ENCODE data around the gene MEIS3.

MEIS3 gene

DNA sequence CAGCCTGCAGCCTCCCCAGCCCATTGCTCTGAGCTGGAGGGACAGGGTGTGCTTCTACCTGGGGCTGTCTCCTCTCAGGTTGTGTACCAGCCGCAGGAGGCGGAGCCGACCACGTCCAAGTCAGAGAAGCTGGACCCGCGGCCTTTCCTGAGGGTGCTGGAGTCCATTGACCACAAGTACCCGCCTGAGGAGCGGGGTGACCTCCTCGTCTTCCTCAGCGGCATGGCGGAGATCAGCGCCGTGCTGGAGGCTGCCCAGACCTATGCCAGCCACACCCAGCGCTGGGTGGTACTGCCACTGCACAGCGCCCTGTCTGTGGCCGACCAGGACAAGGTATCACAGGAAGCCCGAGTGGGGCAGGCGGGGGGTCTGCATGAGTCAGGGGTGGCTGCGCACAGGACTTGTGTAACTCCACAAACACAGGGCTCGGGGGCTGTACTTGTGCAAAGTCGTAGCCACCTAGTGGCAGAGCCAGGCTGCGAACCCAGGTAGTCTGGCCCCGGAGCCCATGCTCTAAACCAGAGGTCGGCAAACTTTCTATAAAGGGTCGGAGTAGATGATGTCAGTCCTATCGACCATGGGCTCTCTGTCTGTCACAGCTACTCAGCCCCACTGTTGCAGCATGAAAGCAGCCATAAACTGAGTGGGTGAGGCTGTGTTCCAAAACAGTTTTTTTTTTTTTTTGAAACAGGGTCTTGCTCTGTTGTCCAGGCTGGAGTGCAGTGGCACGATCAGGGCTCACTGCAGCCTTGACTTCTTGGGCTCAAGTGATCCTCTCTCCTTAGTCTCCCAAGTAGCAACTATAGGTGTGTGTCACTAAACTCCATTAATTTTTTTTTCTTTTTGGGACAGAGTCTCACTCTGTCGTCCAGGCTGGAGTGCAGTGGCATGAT lies 61.3 kb downstream of the MEIS3 start:
- no peak for DNase-seq (ENCODE audit: low spot score)

DNA sequence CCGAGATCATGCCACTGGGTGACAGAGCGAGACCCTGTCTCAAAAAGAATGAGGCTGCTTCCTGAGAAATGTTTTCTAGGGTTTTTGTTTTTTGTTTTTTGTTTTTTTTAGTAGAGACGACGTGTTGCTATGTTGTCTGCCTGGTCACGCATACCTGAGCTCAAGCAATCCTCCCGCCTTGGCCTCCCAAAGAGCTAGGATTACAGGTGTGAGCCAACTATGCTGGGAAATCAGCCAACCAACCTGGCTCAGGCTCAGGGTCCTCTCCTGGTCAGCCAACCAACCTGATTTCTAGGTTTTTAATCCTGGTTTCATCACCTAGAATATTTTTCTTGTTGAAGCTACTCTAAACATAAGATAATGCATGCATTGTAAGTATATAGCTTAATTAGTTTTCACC lies 62.4 kb downstream of the MEIS3 start:
- DNase-seq (ENCODE audit: low spot score) = no peak

DNA sequence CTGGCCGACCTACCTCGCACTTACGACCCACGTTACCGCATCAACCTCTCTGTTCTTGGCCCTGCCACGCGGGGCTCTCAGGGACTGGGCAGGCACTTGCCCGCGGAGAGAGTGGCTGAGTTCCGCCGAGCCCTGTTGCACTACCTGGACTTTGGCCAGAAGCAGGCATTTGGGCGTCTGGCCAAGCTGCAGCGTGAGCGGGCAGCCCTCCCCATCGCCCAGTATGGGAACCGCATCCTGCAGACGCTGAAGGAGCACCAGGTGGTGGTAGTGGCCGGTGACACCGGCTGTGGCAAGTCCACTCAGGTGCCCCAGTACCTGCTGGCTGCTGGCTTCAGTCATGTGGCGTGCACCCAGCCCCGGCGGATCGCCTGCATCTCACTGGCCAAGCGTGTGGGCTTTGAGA lies 66.0 kb downstream of the MEIS3 start:
- DNase-seq (ENCODE audit: low spot score) = no peak
